IPS-18c (cell line): Measurements from ENCODE around the gene BPIFB1.

Experiments used
- H3K4me3 ChIP-seq: 2 replicates; pipeline ENCODE4 v1.7.0; 2013; ENCODE audit warnings: low read depth, mild to moderate bottlenecking, low read length, moderate library complexity; ENCODE audit not compliant: insufficient read depth
- H3K9me3 ChIP-seq: one replicate; pipeline ENCODE4 v1.6.1; 2013; ENCODE audit warnings: mild to moderate bottlenecking, low read length, moderate library complexity; ENCODE audit not compliant: control insufficient read depth, insufficient read depth

Gene BPIFB1

DNA sequence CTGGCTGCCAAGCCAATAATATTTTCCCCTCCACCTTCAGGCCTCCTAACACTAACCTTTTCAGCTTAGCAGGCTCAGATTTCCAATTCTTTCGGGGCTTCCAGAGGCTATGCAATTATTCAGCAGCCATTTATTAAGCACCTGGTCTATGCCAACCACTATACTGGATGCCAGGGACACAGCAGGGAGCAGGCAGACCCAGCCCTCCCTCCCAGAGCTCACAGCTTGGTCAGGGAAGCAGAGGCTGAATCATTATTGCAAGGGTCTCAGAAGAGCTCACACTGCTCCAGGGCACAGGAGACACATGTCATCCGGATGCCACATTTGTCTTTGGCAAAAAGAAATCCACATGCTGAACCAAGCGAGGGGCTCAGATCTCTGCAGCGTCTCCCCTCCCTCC lies 1.3 kb downstream of the BPIFB1 start:
- no peak overlapping the region for H3K4me3 ChIP-seq

GRCh38 chr20:33284937-33285336 lies 1.9 kb downstream of the BPIFB1 start:
- no peaks in the 10 kb centered on the region for H3K9me3 ChIP-seq
- no peak overlapping the region for H3K4me3 ChIP-seq

More for the DNA sequence above, 1.3 kb downstream of the BPIFB1 start:
- no peaks in the 10 kb centered on the region for H3K9me3 ChIP-seq

- no peak overlapping the region for H3K4me3 ChIP-seq
- H3K9me3 ChIP-seq = no peaks in the 10 kb centered on the region
Observed at GRCh38 chr20:33285861-33286495, 3.0 kb downstream of the BPIFB1 start.

DNA sequence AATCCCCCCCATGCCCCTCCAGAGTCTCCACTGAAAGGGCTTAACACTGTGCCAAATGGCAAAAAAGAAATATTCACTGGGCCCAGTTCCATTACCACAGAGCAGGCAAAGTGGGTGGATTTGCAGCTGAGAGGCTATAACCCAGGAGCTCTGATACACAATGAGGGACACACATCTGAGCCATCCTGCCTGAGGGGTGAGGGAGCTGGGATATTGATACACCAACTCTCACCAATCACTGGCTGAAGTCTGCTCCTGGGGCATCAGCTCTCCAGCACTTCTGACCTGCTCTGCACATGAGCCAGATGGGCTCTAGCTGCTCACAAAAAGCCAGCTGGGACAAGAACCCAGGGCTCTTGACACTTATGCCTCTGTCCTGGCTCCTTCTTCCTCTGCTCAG lies 4.9 kb downstream of the BPIFB1 start:
- no peak overlapping the region for H3K4me3 ChIP-seq
- no peaks in the 10 kb centered on the region for H3K9me3 ChIP-seq

GRCh38 chr20:33290852-33291251 lies 7.8 kb downstream of the BPIFB1 start:
- no peak overlapping the region for H3K4me3 ChIP-seq

GRCh38 chr20:33291416-33291815 lies 8.4 kb downstream of the BPIFB1 start:
- Histone ChIP-seq H3K9me3 (no peaks in the 10 kb centered on the region), H3K4me3 (no peak overlapping the region)

More at GRCh38 chr20:33290852-33291251, 7.8 kb downstream of the BPIFB1 start:
- H3K9me3 ChIP-seq = no peaks in the 10 kb centered on the region

DNA sequence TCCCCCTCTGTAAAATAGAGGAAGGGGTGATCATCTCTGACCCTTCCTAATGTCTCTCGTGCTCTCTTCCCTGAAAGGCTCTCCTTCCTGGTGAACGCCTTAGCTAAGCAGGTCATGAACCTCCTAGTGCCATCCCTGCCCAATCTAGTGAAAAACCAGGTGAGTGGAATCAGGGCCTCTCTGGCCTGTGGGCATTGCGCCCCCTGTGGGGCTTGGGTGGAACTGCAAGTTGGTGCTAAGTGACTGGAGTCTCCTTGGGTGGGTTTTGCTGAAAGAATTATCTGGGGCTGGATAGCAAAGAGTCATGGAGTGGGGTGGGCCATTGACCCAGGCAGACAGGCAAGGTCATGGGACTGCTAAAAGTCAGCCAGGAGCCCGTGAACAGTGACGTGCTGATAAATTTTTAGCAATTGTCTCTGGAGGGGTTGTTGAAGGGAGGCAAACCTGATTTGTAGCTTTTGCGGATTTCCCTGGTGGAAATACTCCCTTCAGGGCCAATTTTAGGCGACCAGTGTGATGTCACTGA lies 8.9 kb downstream of the BPIFB1 start:
- Histone ChIP-seq H3K9me3 (no peaks in the 10 kb centered on the region), H3K4me3 (no peak overlapping the region)

DNA sequence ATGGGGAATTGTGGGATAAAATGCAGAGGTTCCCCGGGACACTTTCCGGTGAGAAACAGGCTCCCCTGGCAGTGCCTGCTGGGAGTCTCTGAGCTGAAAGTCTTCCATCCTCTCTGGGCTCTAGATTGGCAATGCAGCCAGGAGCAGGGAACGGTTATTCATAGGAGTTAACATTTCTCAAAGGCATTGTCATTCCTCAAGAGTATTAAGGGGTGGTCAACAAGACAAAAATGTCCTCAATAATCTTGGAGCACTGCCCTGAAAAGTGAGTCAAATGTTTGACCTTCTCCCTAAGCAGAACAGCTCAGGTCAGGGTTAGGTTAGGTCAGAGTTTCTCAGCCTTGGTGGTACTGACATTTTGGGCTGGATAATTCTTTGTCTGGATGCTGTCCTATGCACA lies 13.2 kb downstream of the BPIFB1 start:
- H3K9me3 ChIP-seq = no peaks in the 10 kb centered on the region
- no peak overlapping the region for H3K4me3 ChIP-seq

- H3K9me3 ChIP-seq = no peaks in the 10 kb centered on the region
- no peak overlapping the region for H3K4me3 ChIP-seq
Observed at GRCh38 chr20:33298391-33298790, 15.4 kb downstream of the BPIFB1 start.

GRCh38 chr20:33299111-33299603 lies 16.1 kb downstream of the BPIFB1 start:
- no peak overlapping the region; the same call in 1 of the 2 replicates for H3K4me3 ChIP-seq

DNA sequence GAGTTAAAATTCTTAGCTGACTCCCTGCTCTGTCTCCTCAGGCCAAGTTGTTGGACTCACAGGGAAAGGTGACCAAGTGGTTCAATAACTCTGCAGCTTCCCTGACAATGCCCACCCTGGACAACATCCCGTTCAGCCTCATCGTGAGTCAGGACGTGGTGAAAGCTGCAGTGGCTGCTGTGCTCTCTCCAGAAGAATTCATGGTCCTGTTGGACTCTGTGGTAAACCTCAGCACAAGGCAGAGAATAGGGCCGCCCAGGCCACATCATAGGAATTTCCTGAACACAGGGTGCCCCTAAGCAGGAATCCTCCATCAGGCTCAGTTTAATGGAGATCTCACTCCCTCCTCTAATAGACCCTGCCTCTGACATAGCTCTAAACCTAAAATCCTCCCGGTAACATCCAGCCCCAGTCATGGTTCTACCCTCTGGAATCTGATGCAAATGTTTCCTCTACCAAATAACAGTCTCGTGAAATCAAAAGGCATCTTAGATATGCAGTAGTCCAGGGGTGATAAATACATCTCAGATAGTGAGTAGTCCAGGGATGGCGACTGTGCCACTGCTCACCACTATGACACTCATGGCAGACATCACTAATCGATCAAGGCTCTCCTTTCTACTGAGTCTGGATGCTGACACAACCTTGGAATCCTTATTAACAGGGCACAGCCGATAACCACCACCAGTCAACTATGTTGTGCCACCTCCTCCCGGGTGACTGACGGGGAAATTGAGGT lies 18.3 kb downstream of the BPIFB1 start:
- Histone ChIP-seq H3K9me3 (no peaks in the 10 kb centered on the region), H3K4me3 (no peak overlapping the region; the same call in 1 of the 2 replicates)

More at GRCh38 chr20:33299111-33299603, 16.1 kb downstream of the BPIFB1 start:
- H3K9me3 ChIP-seq = no peaks in the 10 kb centered on the region

DNA sequence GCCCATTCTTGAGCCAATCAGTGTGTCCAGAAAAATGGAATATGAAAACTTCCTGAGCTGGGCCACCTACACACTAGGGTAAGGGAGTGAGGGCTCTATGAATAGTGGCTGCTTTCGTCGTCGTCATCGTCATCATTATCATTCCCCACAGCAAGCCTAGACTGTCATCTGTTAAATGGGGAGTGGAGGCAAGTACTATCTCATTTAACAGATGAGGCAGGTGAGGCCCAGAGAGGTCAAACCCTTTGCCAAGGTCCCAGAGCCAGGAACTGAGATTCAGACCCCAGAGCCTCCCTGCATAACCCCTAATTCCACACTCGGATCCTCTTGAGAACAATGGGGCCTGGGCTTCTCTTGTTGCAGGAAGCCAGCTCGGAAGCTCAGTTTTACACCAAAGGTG lies 20.6 kb downstream of the BPIFB1 start:
- H3K4me3 ChIP-seq = no peak overlapping the region

DNA sequence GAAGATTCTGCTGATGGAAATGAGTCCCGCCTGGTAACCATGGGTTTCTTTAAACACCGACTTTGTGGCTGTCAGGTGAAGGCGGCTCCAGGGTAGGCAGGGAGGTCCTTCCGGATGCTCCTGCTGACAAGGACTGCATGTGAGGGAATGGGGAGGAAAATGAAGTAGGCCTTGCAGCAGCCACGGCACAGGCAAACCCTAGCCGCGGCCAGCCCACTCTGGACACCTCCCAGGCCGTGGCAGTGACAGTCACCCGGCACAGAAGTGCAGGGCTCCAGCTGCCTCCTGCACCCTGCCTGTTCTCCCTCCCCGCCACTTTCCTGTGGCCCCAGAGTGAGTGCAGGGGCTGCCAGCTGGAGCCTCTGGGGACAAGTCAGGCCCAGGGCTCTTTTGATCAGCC lies 21.0 kb downstream of the BPIFB1 start:
- H3K4me3 ChIP-seq = no peak overlapping the region
- no peaks in the 10 kb centered on the region for H3K9me3 ChIP-seq

More for the DNA sequence above, 20.6 kb downstream of the BPIFB1 start:
- no peaks in the 10 kb centered on the region for H3K9me3 ChIP-seq

- H3K9me3 ChIP-seq = no peaks in the 10 kb centered on the region
- no peak overlapping the region for H3K4me3 ChIP-seq
Observed at GRCh38 chr20:33305589-33306057, 22.6 kb downstream of the BPIFB1 start.

- Histone ChIP-seq H3K9me3 (no peaks in the 10 kb centered on the region), H3K4me3 (no peak overlapping the region)
Observed at GRCh38 chr20:33306228-33306627, 23.2 kb downstream of the BPIFB1 start.

GRCh38 chr20:33306807-33307206 lies 23.8 kb downstream of the BPIFB1 start:
- Histone ChIP-seq H3K9me3 (no peaks in the 10 kb centered on the region), H3K4me3 (no peak overlapping the region)

DNA sequence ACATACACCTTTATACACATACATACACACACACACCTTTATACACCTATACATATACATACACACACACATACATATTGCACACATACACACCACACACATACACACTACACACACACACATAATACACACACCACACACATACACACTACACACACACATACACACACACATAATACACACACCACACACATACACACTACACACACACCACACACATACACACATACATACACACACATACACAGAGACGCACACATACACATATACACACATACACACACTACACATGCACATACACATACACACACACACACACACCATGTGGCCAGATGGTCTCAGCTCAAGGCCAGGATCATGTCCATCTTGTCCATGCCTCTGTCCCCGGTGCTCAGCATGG lies 25.7 kb downstream of the BPIFB1 start:
- H3K4me3 ChIP-seq = no peak overlapping the region
- H3K9me3 ChIP-seq = no peaks in the 10 kb centered on the region

DNA sequence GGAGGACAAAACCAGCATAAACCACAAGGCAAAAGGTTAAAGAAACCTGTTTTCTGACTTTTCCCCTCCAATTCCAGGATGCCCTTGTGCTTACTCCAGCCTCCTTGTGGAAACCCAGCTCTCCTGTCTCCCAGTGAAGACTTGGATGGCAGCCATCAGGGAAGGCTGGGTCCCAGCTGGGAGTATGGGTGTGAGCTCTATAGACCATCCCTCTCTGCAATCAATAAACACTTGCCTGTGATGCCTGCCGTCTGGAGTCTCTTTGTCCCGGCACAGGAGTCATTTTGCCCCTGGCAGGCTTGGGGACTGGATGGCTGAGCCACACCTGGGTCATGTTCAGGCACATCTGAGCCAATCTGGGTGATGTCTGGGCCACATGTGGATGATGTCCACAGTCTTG lies 26.6 kb downstream of the BPIFB1 start:
- Histone ChIP-seq H3K4me3 (no peak overlapping the region), H3K9me3 (no peaks in the 10 kb centered on the region)
